RWPE2 (cell line): Measurements from ENCODE around the gene FGF23.

ENCODE experiments used
- ATAC-seq: fragments of 200-7000 bp; cut with Tn5 transposase; 3 replicates; pipeline ENCODE4 v1.9.1; 2021; ENCODE audit warnings: low read depth
- DNase-seq: peaks from one replicate; pipeline ENCODE4 v3.0.0-alpha.2; 2020; ENCODE audit warnings: low spot score
- H3K27ac ChIP-seq: fragments of 450-650 bp; 2 replicates; pipeline ENCODE4 v1.5.1; 2017; ENCODE audit warnings: mild to moderate bottlenecking; ENCODE audit not compliant: poor library complexity, severe bottlenecking
- H3K27me3 ChIP-seq: fragments of 250-450 bp; sonication (Bioruptor Pico); 2 replicates; pipeline ENCODE4 v1.5.1; 2021; ENCODE audit warnings: mild to moderate bottlenecking, moderate library complexity; ENCODE audit not compliant: insufficient read depth, poor library complexity, severe bottlenecking
- H3K36me3 ChIP-seq: fragments of 250-450 bp; sonication (Bioruptor Pico); 2 replicates; pipeline ENCODE4 v1.5.1; 2020; ENCODE audit warnings: low read depth, mild to moderate bottlenecking, moderate library complexity
- H3K4me1 ChIP-seq: fragments of 250-450 bp; sonication (Bioruptor Pico); 2 replicates; pipeline ENCODE4 v1.5.1; 2021; ENCODE audit warnings: mild to moderate bottlenecking, moderate library complexity; ENCODE audit not compliant: insufficient read depth, poor library complexity, severe bottlenecking
- H3K4me3 ChIP-seq: fragments of 250-450 bp; sonication (Bioruptor Pico); 2 replicates; pipeline ENCODE4 v1.5.1; 2021; ENCODE audit warnings: mild to moderate bottlenecking, moderate library complexity; ENCODE audit not compliant: severe bottlenecking
- H3K9me3 ChIP-seq: fragments of 250-450 bp; sonication (Bioruptor Pico); 2 replicates; pipeline ENCODE4 v1.5.1; 2021; ENCODE audit warnings: mild to moderate bottlenecking, moderate library complexity; ENCODE audit not compliant: severe bottlenecking
- TF ChIP-seq, protein P1 (sequence below): fragments of 450-650 bp; IDR thresholded peaks from one replicate; pipeline ENCODE4 v1.5.1; 2017; ENCODE audit warnings: mild to moderate bottlenecking, moderate library complexity; ENCODE audit not compliant: poor library complexity, severe bottlenecking

Gene FGF23

DNA sequence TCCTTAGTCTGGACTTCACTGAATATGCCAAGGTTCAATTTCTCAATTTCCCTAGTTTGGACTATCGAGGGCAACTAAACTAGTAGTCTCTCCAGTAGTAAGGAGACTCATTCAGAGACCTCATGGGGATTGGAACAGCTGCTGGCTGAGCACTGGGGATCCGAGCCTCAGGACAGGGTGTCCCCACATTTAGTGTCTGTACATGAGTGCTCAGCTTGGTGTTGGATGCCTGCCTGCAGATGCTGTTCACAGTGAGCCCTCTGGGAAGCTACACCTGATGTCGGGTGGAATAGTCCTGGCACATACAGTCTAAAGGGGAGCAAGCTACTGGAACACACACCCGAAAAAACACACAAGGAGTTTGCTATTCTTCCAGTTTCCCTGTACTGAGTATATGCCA is 820 bp upstream of the FGF23 start:
- no peak overlapping the region for H3K27ac ChIP-seq
- H3K4me1 ChIP-seq = no peaks in the 10 kb centered on the region
- TF ChIP-seq, protein P1, sequence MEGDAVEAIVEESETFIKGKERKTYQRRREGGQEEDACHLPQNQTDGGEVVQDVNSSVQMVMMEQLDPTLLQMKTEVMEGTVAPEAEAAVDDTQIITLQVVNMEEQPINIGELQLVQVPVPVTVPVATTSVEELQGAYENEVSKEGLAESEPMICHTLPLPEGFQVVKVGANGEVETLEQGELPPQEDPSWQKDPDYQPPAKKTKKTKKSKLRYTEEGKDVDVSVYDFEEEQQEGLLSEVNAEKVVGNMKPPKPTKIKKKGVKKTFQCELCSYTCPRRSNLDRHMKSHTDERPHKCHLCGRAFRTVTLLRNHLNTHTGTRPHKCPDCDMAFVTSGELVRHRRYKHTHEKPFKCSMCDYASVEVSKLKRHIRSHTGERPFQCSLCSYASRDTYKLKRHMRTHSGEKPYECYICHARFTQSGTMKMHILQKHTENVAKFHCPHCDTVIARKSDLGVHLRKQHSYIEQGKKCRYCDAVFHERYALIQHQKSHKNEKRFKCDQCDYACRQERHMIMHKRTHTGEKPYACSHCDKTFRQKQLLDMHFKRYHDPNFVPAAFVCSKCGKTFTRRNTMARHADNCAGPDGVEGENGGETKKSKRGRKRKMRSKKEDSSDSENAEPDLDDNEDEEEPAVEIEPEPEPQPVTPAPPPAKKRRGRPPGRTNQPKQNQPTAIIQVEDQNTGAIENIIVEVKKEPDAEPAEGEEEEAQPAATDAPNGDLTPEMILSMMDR = no peak
- no peak for DNase-seq
- H3K27me3 ChIP-seq = no peaks in the 10 kb centered on the region
- no peaks in the 10 kb centered on the region for H3K9me3 ChIP-seq
- ATAC-seq = no peak
- H3K36me3 ChIP-seq = no peaks in the 10 kb centered on the region
- H3K4me3 ChIP-seq = no peak overlapping the region

DNA sequence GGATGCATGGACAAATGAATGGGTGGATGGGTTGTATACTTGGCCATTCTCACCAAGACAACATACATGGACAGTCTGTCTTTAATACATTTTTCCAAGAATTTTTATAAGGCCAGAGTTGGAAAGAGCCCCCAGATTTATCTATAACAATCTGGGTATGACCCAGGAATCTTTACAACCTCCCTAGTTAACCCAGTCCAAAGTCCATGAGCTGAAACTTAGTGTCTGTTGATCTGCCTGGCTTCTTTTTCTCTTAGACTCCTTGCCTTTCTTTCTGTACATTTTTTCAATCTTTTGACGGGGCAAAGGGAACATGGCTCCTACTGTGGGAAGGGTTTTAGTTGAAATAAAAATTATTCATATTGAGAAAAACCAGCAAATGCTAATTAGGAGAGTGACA is 740 bp downstream of the FGF23 start:
- Histone ChIP-seq H3K27ac (no peak overlapping the region), H3K4me3 (no peak overlapping the region), H3K4me1 (no peaks in the 10 kb centered on the region), H3K9me3 (no peaks in the 10 kb centered on the region), H3K36me3 (no peaks in the 10 kb centered on the region), H3K27me3 (no peaks in the 10 kb centered on the region)
- DNase-seq = no peak
- TF ChIP-seq, protein P1 = no peak
- ATAC-seq = no peak

- Histone ChIP-seq H3K27ac (no peak overlapping the region), H3K4me1 (no peaks in the 10 kb centered on the region), H3K4me3 (no peak overlapping the region), H3K36me3 (no peaks in the 10 kb centered on the region), H3K9me3 (no peaks in the 10 kb centered on the region), H3K27me3 (no peaks in the 10 kb centered on the region)
- no peak for DNase-seq
- TF ChIP-seq, protein P1 = no peak
- ATAC-seq = no peak
Measured at GRCh38 chr12:4375449-4375848, 4.1 kb downstream of the FGF23 start.

DNA sequence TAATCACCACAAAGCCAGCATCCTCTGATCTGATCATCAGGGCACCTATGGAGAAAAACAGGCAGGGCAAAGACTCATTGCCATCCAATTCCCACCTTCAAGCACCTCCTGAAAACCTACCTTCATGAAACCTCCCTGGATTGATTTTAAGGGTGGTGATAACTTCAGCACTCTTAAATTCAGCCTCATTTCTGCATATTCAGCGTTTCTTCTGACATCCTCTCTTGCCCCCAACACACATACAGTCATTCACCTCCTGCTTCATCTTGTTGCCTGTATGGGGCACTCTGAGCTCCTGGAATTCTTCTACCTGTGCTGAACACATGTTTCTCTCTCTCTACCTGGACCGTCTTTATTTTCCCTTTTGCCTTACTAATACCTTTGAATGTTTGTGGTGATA is 6.9 kb downstream of the FGF23 start:
- Histone ChIP-seq H3K27ac (no peak overlapping the region), H3K27me3 (peaks cover 4% of the 10 kb centered on the region), H3K9me3 (no peaks in the 10 kb centered on the region), H3K4me1 (no peaks in the 10 kb centered on the region), H3K4me3 (no peak overlapping the region), H3K36me3 (no peaks in the 10 kb centered on the region)
- DNase-seq = no peak
- ATAC-seq = no peak
- TF ChIP-seq, protein P1 = no peak

GRCh38 chr12:4370265-4370664 is 9.2 kb downstream of the FGF23 start:
- Histone ChIP-seq H3K36me3 (no peaks in the 10 kb centered on the region), H3K4me1 (no peaks in the 10 kb centered on the region), H3K9me3 (no peaks in the 10 kb centered on the region), H3K27me3 (peaks cover 11% of the 10 kb centered on the region), H3K4me3 (no peak overlapping the region), H3K27ac (no peak overlapping the region)
- no peak for ATAC-seq
- DNase-seq = no peak
- TF ChIP-seq, protein P1 = no peak
